ENCODE measurements around the gene HYAL1.
A peak's percentile ranks its signal among the peaks of the same experiment; 100 is the strongest.

Gene HYAL1

GRCh38 chr3:50269977-50270413 is 33.4 kb downstream of the HYAL1 start:
- H3K9ac ChIP-seq (ENCODE audit: low read length): peak overlapping the region; percentile 58
- H3K27me3 ChIP-seq (ENCODE audit: control insufficient read depth, insufficient read depth, low read length): peaks cover 9% of the 10 kb centered on the region
- no peaks in the 10 kb centered on the region for H3K36me3 ChIP-seq (ENCODE audit: control insufficient read depth, insufficient read depth, low read length)
- H3K27ac ChIP-seq (ENCODE audit: low read depth, low read length): peak overlapping the region; percentile 97
- peaks cover 38% of the 10 kb centered on the region for H3K4me1 ChIP-seq (ENCODE audit: control insufficient read depth, insufficient read depth, low read length)
- peak overlapping the region; percentile 74 for H3K4me3 ChIP-seq (ENCODE audit: low read length)

- H3K4me1 ChIP-seq (ENCODE audit: control insufficient read depth, insufficient read depth, low read length): peaks cover 42% of the 10 kb centered on the region
Observed at GRCh38 chr3:50269460-50269859, 33.9 kb downstream of the HYAL1 start.

GRCh38 chr3:50268703-50269451 is 34.5 kb downstream of the HYAL1 start, which contains the start of gene SEMA3B:
TSS of gene SEMA3B (plus strand) at chr3:50269147. CDS start at chr3:50269241, 94 bp downstream.
- Histone ChIP-seq H3K36me3 (ENCODE audit: control insufficient read depth, insufficient read depth, low read length) (no peaks in the 10 kb centered on the region), H3K4me1 (ENCODE audit: control insufficient read depth, insufficient read depth, low read length) (peaks cover 47% of the 10 kb centered on the region), H3K27me3 (ENCODE audit: control insufficient read depth, insufficient read depth, low read length) (peaks cover 4% of the 10 kb centered on the region), H3K9ac (ENCODE audit: low read length) (peak within 1 kb of the TSS; percentile 58), H3K4me3 (ENCODE audit: low read length) (peak within 1 kb of the TSS; percentile 74), H3K27ac (ENCODE audit: low read depth, low read length) (peak within 1 kb of the TSS; percentile 97)

More at GRCh38 chr3:50269460-50269859, 33.9 kb downstream of the HYAL1 start:
- H3K27me3 ChIP-seq (ENCODE audit: control insufficient read depth, insufficient read depth, low read length): peaks cover 7% of the 10 kb centered on the region
- no peaks in the 10 kb centered on the region for H3K36me3 ChIP-seq (ENCODE audit: control insufficient read depth, insufficient read depth, low read length)
- peak overlapping the region; percentile 97 for H3K27ac ChIP-seq (ENCODE audit: low read depth, low read length)
- peak overlapping the region; percentile 58 for H3K9ac ChIP-seq (ENCODE audit: low read length)
- peak overlapping the region; percentile 74 for H3K4me3 ChIP-seq (ENCODE audit: low read length)

- H3K27ac ChIP-seq (ENCODE audit: low read depth, low read length): peak overlapping the region; percentile 97
- H3K4me1 ChIP-seq (ENCODE audit: control insufficient read depth, insufficient read depth, low read length): peaks cover 47% of the 10 kb centered on the region
- peak overlapping the region; percentile 74 for H3K4me3 ChIP-seq (ENCODE audit: low read length)
- peak overlapping the region; percentile 32 for H3K9ac ChIP-seq (ENCODE audit: low read length)
- peaks cover 3% of the 10 kb centered on the region for H3K27me3 ChIP-seq (ENCODE audit: control insufficient read depth, insufficient read depth, low read length)
- no peaks in the 10 kb centered on the region for H3K36me3 ChIP-seq (ENCODE audit: control insufficient read depth, insufficient read depth, low read length)
Observed at GRCh38 chr3:50268276-50268675, 35.1 kb downstream of the HYAL1 start.

- Histone ChIP-seq H3K4me1 (ENCODE audit: control insufficient read depth, insufficient read depth, low read length) (peaks cover 47% of the 10 kb centered on the region), H3K27me3 (ENCODE audit: control insufficient read depth, insufficient read depth, low read length) (peaks cover 3% of the 10 kb centered on the region)
Observed at GRCh38 chr3:50267280-50267913, 36.0 kb downstream of the HYAL1 start.

GRCh38 chr3:50266836-50267235 is 36.5 kb downstream of the HYAL1 start:
- H3K27me3 ChIP-seq (ENCODE audit: control insufficient read depth, insufficient read depth, low read length): peaks cover 3% of the 10 kb centered on the region
- peak overlapping the region; percentile 97 for H3K27ac ChIP-seq (ENCODE audit: low read depth, low read length)
- no peaks in the 10 kb centered on the region for H3K36me3 ChIP-seq (ENCODE audit: control insufficient read depth, insufficient read depth, low read length)
- H3K9ac ChIP-seq (ENCODE audit: low read length): peak overlapping the region; percentile 61
- H3K4me3 ChIP-seq (ENCODE audit: low read length): peak overlapping the region; percentile 74
- peaks cover 47% of the 10 kb centered on the region for H3K4me1 ChIP-seq (ENCODE audit: control insufficient read depth, insufficient read depth, low read length)

More at GRCh38 chr3:50267280-50267913, 36.0 kb downstream of the HYAL1 start:
- H3K27ac ChIP-seq (ENCODE audit: low read depth, low read length): peak overlapping the region; percentile 97
- H3K4me3 ChIP-seq (ENCODE audit: low read length): peak overlapping the region; percentile 74
- peak overlapping the region; percentile 80 for H3K9ac ChIP-seq (ENCODE audit: low read length)
- no peaks in the 10 kb centered on the region for H3K36me3 ChIP-seq (ENCODE audit: control insufficient read depth, insufficient read depth, low read length)

- Histone ChIP-seq H3K4me3 (ENCODE audit: low read length) (peak overlapping the region; percentile 3), H3K27ac (ENCODE audit: low read depth, low read length) (peak overlapping the region; percentile 97), H3K36me3 (ENCODE audit: control insufficient read depth, insufficient read depth, low read length) (no peaks in the 10 kb centered on the region), H3K9ac (ENCODE audit: low read length) (no peak overlapping the region), H3K4me1 (ENCODE audit: control insufficient read depth, insufficient read depth, low read length) (peaks cover 53% of the 10 kb centered on the region), H3K27me3 (ENCODE audit: control insufficient read depth, insufficient read depth, low read length) (peaks cover 3% of the 10 kb centered on the region)
Observed at GRCh38 chr3:50266017-50266416, 37.4 kb downstream of the HYAL1 start.

GRCh38 chr3:50265571-50265970 is 37.8 kb downstream of the HYAL1 start:
- Histone ChIP-seq H3K36me3 (ENCODE audit: control insufficient read depth, insufficient read depth, low read length) (no peaks in the 10 kb centered on the region), H3K27ac (ENCODE audit: low read depth, low read length) (peak overlapping the region; percentile 97), H3K9ac (ENCODE audit: low read length) (peak overlapping the region; percentile 32), H3K4me1 (ENCODE audit: control insufficient read depth, insufficient read depth, low read length) (peaks cover 58% of the 10 kb centered on the region), H3K27me3 (ENCODE audit: control insufficient read depth, insufficient read depth, low read length) (peaks cover 3% of the 10 kb centered on the region), H3K4me3 (ENCODE audit: low read length) (no peak overlapping the region)

- Histone ChIP-seq H3K4me1 (ENCODE audit: control insufficient read depth, insufficient read depth, low read length) (peaks cover 60% of the 10 kb centered on the region), H3K27ac (ENCODE audit: low read depth, low read length) (peak overlapping the region; percentile 97), H3K4me3 (ENCODE audit: low read length) (peak overlapping the region; percentile 19), H3K9ac (ENCODE audit: low read length) (peak overlapping the region; percentile 33), H3K27me3 (ENCODE audit: control insufficient read depth, insufficient read depth, low read length) (peaks cover 3% of the 10 kb centered on the region), H3K36me3 (ENCODE audit: control insufficient read depth, insufficient read depth, low read length) (no peaks in the 10 kb centered on the region)
Observed at GRCh38 chr3:50264964-50265485, 38.3 kb downstream of the HYAL1 start.

- Histone ChIP-seq H3K9ac (ENCODE audit: low read length) (peak overlapping the region; percentile 36), H3K27me3 (ENCODE audit: control insufficient read depth, insufficient read depth, low read length) (peaks cover 3% of the 10 kb centered on the region), H3K36me3 (ENCODE audit: control insufficient read depth, insufficient read depth, low read length) (no peaks in the 10 kb centered on the region), H3K27ac (ENCODE audit: low read depth, low read length) (peak overlapping the region; percentile 97), H3K4me3 (ENCODE audit: low read length) (peak overlapping the region; percentile 10), H3K4me1 (ENCODE audit: control insufficient read depth, insufficient read depth, low read length) (peaks cover 60% of the 10 kb centered on the region)
Observed at GRCh38 chr3:50264383-50264963, 38.9 kb downstream of the HYAL1 start.

GRCh38 chr3:50263478-50264382 is 39.6 kb downstream of the HYAL1 start:
- peak overlapping the region; percentile 97 for H3K27ac ChIP-seq (ENCODE audit: low read depth, low read length)
- H3K4me1 ChIP-seq (ENCODE audit: control insufficient read depth, insufficient read depth, low read length): peaks cover 58% of the 10 kb centered on the region
- H3K36me3 ChIP-seq (ENCODE audit: control insufficient read depth, insufficient read depth, low read length): no peaks in the 10 kb centered on the region
- peaks cover 3% of the 10 kb centered on the region for H3K27me3 ChIP-seq (ENCODE audit: control insufficient read depth, insufficient read depth, low read length)
- peak overlapping the region; percentile 10 for H3K4me3 ChIP-seq (ENCODE audit: low read length)
- no peak overlapping the region for H3K9ac ChIP-seq (ENCODE audit: low read length)
